GM23248 (cell line): ENCODE measurements around the gene COX4I1. TPM values are rescaled to one million over a fixed set of nuclear protein-coding genes. Genes with fewer than 3 reads are reported as not detected.

Experiments
- DNase-seq: peaks from one replicate; pipeline ENCODE4 v3.0.0-alpha.2; 2015
- H2AFZ ChIP-seq: fragments of 200-600 bp; sonication (generic); 2 replicates; pipeline ENCODE4 v1.6.1; 2016; ENCODE audit warnings: antibody characterized with exemption
- H3F3A ChIP-seq: fragments of 200-600 bp; sonication (generic); 2 replicates; pipeline ENCODE4 v1.6.1; 2016; ENCODE audit warnings: mild to moderate bottlenecking, antibody characterized with exemption, mixed run types; ENCODE audit not compliant: insufficient read depth
- H3K27ac ChIP-seq: fragments of 200-600 bp; sonication (generic); 2 replicates; pipeline ENCODE4 v1.5.1; 2016; ENCODE audit warnings: mild to moderate bottlenecking
- H3K27me3 ChIP-seq: fragments of 200-600 bp; sonication (generic); replicated peaks from 2 replicates; pipeline ENCODE4 v1.6.1; 2016; ENCODE audit warnings: mild to moderate bottlenecking; ENCODE audit not compliant: insufficient read depth
- H3K36me3 ChIP-seq: fragments of 200-600 bp; sonication (generic); 2 replicates; pipeline ENCODE4 v1.6.1; 2016; ENCODE audit warnings: low read depth, mild to moderate bottlenecking
- H3K4me1 ChIP-seq: fragments of 200-600 bp; sonication (generic); 2 replicates; pipeline ENCODE4 v1.6.1; 2016; ENCODE audit warnings: mild to moderate bottlenecking; ENCODE audit not compliant: insufficient read depth
- H3K4me2 ChIP-seq: fragments of 200-600 bp; sonication (generic); one replicate; pipeline ENCODE4 v1.6.1; 2016; ENCODE audit warnings: mild to moderate bottlenecking; ENCODE audit not compliant: unreplicated experiment
- H3K4me3 ChIP-seq: fragments of 200-600 bp; sonication (generic); 2 replicates; pipeline ENCODE4 v1.5.1; 2016; ENCODE audit warnings: mild to moderate bottlenecking
- H3K79me2 ChIP-seq: fragments of 200-600 bp; sonication (generic); 2 replicates; pipeline ENCODE4 v1.6.1; 2016; ENCODE audit warnings: mild to moderate bottlenecking; ENCODE audit not compliant: insufficient read depth
- H3K9ac ChIP-seq: fragments of 200-600 bp; sonication (generic); 2 replicates; pipeline ENCODE4 v1.6.1; 2016; ENCODE audit warnings: mild to moderate bottlenecking
- H3K9me2 ChIP-seq: fragments of 200-600 bp; sonication (generic); 2 replicates; pipeline ENCODE4 v1.6.1; 2016; ENCODE audit warnings: mixed run types, mild to moderate bottlenecking, moderate library complexity; ENCODE audit not compliant: insufficient read depth
- H3K9me3 ChIP-seq: fragments of 200-600 bp; sonication (generic); one replicate; pipeline ENCODE4 v1.6.1; 2017; ENCODE audit warnings: low read depth
- H4K20me1 ChIP-seq: fragments of 200-600 bp; sonication (generic); 2 replicates; pipeline ENCODE4 v1.6.0; 2016; ENCODE audit not compliant: insufficient read depth
- EZH2 ChIP-seq: fragments of 200-600 bp; sonication (generic); IDR thresholded peaks from 2 replicates; pipeline ENCODE4 v1.6.1; 2018; ENCODE audit warnings: antibody characterized with exemption, mild to moderate bottlenecking; ENCODE audit not compliant: insufficient read depth, poor library complexity, severe bottlenecking
- EZH2phosphoT487 ChIP-seq: fragments of 200-600 bp; sonication (generic); IDR thresholded peaks from 2 replicates; pipeline ENCODE4 v1.6.1; 2018; ENCODE audit warnings: antibody characterized with exemption, moderate library complexity, mild to moderate bottlenecking, low read depth; ENCODE audit not compliant: insufficient read depth
- WGBS, 2 experiments: methylation state at CpG; one replicate each; pipeline ENCODE4 v1.1.6; 2015 to 2017; ENCODE audit warnings: low lambda C conversion rate in 2 of 2, low coverage in 1 of 2; ENCODE audit errors: missing lambda C conversion rate in 2 of 2; 5-methylcytosine and 5-hydroxymethylcytosine counted together
- in situ Hi-C: fragments of 300-500 bp; cut with MboI; formaldehyde crosslinking; loops from 2 replicates; pipeline ENCODE4 v1.15.0; 2020
- polyA plus RNA-seq: library from polyadenylated mRNA; unstranded; fragments of >200 nt; fragmentation: Nextera tagmentation; extraction: Ambion mirVana; gene quantifications from 2 replicates; pipeline ENCODE4 v1.2.1, GENCODE V29; 2016
- total RNA-seq: library from RNA; depleted of rRNA; stranded (reverse); fragments of >200 nt; shearing (Covaris generic); gene quantifications from 2 replicates; pipeline ENCODE4 v1.2.3, GENCODE V29; 2014

The COX4I1 gene
- total and polyA plus RNA-seq, 2 experiments from 2014 or later: 390 to 566 TPM

GRCh38 chr16:85753559-85753958, 45.9 kb upstream of the COX4I1 start:
- Histone ChIP-seq H3K27me3 (no peaks in the 10 kb centered on the region), H3K4me2 (no peak overlapping the region), H3K9me3 (no peaks in the 10 kb centered on the region), H3F3A (peaks cover 8% of the 10 kb centered on the region), H4K20me1 (no peaks in the 10 kb centered on the region), H2AFZ (no peak overlapping the region), H3K36me3 (no peaks in the 10 kb centered on the region), H3K79me2 (no peaks in the 10 kb centered on the region), H3K4me3 (no peak overlapping the region), H3K27ac (no peak overlapping the region), H3K9ac (no peak overlapping the region), H3K9me2 (no peaks in the 10 kb centered on the region), H3K4me1 (0 out of 2 replicates have a peak, but pooled peaks cover 12% of the 10 kb centered on the region)
- WGBS, 2 experiments: 80 to 82% methylated on average over 6 of the region's 6 CpGs
- in situ Hi-C loops: no loop called here
- TF ChIP-seq EZH2 (no peak), EZH2phosphoT487 (no peak)
- no peak for DNase-seq

GRCh38 chr16:85753976-85754375, 45.5 kb upstream of the COX4I1 start:
- Histone ChIP-seq H3K9ac (no peak overlapping the region), H3K4me2 (no peak overlapping the region), H3K9me3 (no peaks in the 10 kb centered on the region), H3K27me3 (no peaks in the 10 kb centered on the region), H3K4me1 (0 out of 2 replicates have a peak, but pooled peaks cover 12% of the 10 kb centered on the region), H3K27ac (no peak overlapping the region), H4K20me1 (no peaks in the 10 kb centered on the region), H3K36me3 (no peaks in the 10 kb centered on the region), H3K4me3 (no peak overlapping the region), H3K9me2 (no peaks in the 10 kb centered on the region), H3K79me2 (no peaks in the 10 kb centered on the region), H2AFZ (no peak overlapping the region), H3F3A (peaks cover 8% of the 10 kb centered on the region)
- DNase-seq: no peak
- in situ Hi-C loops: no loop called here
- no peak for TF ChIP-seq EZH2
- no peak for TF ChIP-seq EZH2phosphoT487
- WGBS, 2 experiments: 97 to 98% methylated on average over 7 of the region's 7 CpGs

- Histone ChIP-seq H3K4me3 (no peak overlapping the region), H3K79me2 (no peaks in the 10 kb centered on the region), H3K4me1 (0 out of 2 replicates have a peak, but pooled peaks cover 12% of the 10 kb centered on the region), H3K9me2 (no peaks in the 10 kb centered on the region), H3K27ac (no peak overlapping the region), H3K4me2 (no peak overlapping the region), H3K9me3 (no peaks in the 10 kb centered on the region), H3K27me3 (no peaks in the 10 kb centered on the region), H3K9ac (no peak overlapping the region), H4K20me1 (no peaks in the 10 kb centered on the region), H3K36me3 (no peaks in the 10 kb centered on the region), H3F3A (peaks cover 8% of the 10 kb centered on the region), H2AFZ (no peak overlapping the region)
- no peak for DNase-seq
- in situ Hi-C loops: no loop called here
- no peak for TF ChIP-seq EZH2phosphoT487
- TF ChIP-seq EZH2: no peak
- WGBS, 2 experiments: 82 to 86% methylated on average over 7 of the region's 7 CpGs
Observed at GRCh38 chr16:85754413-85754812, 45.1 kb upstream of the COX4I1 start.

GRCh38 chr16:85755929-85756768, 43.3 kb upstream of the COX4I1 start:
- H2AFZ ChIP-seq: no peak overlapping the region
- WGBS, 2 experiments: 75 to 79% methylated on average over 25 of the region's 25 CpGs

More at GRCh38 chr16:85755929-85756768, 43.3 kb upstream of the COX4I1 start:
- Histone ChIP-seq H3K4me2 (no peak overlapping the region), H3K4me3 (no peak overlapping the region), H3K27ac (no peak overlapping the region), H3K36me3 (no peaks in the 10 kb centered on the region), H3K9ac (no peak overlapping the region), H3F3A (peaks cover 8% of the 10 kb centered on the region), H3K4me1 (0 out of 2 replicates have a peak, but pooled peaks cover 12% of the 10 kb centered on the region), H3K9me3 (no peaks in the 10 kb centered on the region), H3K27me3 (0 out of 2 replicates have a peak, but pooled peaks cover 5% of the 10 kb centered on the region), H4K20me1 (no peaks in the 10 kb centered on the region), H3K79me2 (no peaks in the 10 kb centered on the region), H3K9me2 (no peaks in the 10 kb centered on the region)
- DNase-seq: peak; percentile 17
- in situ Hi-C loops: no loop called here
- TF ChIP-seq EZH2: no peak
- TF ChIP-seq EZH2phosphoT487: no peak
